HG03521 (cell line): Measurements from ENCODE around the gene TMPRSS7.
"Not testable (repeated sequence)": the region's sequence is repeated elsewhere in the genome, so short reads cannot be mapped to it uniquely, and the experiment has no call there.

Experiments
- ATAC-seq: cut with Tn5 transposase; IDR thresholded peaks from one replicate; pipeline ENCODE4 v1.9.1; 2021; ENCODE audit warnings: mild to moderate bottlenecking, moderate library complexity; ENCODE audit not compliant: unreplicated experiment

TMPRSS7 gene

DNA sequence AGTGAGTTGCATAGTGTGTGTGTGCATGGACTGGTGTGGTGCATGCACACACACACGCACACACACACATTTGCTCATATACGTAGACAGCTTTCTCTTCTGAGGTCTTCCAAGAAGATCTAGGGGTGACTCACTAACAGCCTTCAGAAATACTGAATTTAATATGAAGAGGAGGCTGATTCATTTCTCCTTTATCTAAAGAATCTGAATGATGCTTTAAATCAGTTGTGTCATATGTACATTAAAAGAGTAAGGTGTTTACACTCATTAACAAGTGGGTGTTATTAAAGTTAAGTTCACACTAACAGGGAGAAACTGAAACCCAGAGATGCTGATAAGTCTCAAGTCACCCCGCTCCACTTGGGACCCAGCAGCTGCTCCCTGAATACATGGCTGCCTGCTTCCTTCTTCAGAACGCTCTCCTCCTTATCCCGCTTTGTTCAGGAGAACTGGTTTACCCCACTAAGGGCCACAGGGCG lies 22.0 kb downstream of the TMPRSS7 start:
- no peak for ATAC-seq

DNA sequence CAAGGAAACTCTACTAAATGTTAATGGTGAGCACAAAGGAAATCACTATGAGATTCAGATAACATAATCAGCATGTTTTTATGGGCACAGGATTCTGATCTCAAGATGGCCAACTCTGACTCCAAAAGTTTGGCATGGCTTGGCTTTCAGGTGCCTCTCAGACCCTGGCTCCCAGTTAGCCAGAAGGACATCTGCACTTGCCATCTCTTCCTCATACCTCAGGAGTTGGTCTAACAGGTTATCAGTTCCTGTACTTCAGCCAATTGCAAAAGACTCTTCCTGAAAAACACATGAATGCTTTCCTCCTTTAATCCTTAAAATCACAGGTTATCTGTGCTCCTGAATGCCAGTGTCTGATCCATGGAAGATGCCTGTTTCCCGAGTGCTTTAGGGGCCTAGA lies 25.0 kb downstream of the TMPRSS7 start:
- ATAC-seq, result no peak

DNA sequence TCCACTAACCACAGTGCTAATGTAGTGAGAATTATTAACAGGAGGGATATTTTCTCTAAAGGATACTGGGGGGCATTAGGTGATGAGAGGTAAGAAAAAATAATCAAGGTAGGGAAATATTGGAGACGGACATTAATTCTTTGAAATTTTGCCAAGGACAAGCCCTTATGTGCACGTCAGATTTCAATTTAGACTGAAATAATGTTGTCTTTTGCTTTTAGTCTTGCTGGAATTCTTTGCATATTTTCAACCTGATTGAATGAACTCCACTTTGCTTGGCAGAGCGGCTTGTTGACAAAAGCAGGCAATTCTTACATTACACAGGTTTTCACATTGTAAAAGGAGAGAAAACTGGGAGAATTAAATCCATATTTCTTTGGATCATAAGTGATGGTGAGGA lies 26.6 kb downstream of the TMPRSS7 start:
- ATAC-seq, result no peak

DNA sequence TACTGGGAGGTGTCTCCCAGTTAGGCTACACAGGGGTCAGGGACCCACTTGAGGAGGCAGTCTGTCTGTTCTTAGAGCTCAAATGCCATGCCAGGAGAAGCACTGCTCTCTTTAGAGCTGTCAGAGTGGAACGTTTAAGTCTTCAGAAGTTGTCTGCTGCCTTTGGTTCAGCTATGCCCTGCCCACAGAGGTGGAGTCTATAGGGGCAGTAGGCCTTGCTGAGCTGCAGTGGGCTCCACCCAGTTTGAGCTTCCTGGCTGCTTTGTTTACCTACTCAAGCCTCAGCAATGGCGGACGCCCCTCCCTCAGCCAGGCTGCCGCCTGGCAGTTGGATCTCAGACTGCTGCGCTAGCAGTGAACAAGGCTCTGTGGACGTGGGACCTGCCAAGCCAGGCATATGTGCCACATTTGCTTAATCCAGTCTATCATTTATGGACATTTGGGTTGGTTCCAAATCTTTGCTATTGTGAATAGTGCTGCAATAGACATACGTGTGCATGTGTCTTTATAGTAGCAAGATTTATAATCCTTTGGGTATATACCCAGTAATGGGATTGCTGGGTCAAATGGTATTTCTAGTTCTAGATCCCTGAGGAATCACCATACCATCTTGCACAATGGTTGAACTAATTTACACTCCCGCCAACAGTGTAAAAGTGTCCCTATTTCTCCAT lies 38.0 kb downstream of the TMPRSS7 start:
- ATAC-seq, result not testable (repeated sequence)

DNA sequence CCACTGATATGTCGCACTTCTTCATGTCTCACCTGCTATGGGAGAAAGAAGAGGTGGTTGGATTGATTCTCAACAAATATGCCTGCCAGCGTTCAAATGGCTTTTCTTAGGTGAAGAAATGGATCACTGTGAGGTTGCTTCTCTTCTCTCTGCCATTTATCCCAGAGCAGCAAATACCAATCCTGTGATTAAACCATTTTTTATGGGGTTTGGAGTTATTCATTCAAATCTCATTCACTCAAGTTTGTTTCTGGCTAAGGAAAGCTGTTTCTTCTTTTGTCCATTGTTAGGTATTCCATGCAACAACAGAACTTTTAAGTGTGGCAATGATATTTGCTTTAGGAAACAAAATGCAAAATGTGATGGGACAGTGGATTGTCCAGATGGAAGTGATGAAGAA lies 39.5 kb downstream of the TMPRSS7 start:
- ATAC-seq, result no peak

DNA sequence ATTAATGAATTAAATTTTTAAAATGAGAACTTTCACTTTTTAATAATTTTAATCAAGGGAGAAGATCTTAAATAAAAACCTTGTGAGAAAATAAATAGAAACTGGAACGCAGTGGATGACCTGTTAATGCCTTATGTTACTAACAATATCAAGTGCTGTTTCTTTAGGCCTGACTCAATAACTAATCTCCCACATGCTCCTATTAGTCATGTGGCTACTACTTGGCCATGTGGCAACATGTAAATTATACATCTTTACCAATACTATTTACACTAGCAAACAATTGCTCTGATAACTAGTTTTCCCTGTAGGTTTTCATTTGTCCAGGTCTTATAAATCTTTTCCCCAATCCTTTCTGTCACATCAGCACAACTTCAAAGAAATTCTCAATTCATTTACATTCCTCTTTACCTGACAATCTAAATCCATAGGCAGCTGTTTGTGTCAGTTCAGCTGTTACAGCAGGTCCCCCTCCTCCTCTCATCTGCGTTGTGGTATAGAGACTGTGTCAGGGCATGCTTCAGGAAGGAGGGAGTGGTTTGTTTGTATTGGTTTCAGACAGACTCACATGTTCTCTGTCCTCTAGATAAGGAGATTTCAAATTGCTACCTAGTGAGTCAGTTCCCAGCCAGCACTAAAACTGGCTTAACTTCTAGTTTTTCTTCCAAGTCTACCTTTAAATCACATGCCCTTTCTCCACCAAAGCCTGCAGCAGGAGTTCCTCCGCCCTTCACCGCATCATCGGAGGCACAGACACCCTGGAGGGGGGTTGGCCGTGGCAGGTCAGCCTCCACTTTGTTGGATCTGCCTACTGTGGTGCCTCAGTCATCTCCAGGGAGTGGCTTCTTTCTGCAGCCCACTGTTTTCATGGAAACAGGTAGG lies 40.3 kb downstream of the TMPRSS7 start:
- peak; percentile 92 for ATAC-seq

DNA sequence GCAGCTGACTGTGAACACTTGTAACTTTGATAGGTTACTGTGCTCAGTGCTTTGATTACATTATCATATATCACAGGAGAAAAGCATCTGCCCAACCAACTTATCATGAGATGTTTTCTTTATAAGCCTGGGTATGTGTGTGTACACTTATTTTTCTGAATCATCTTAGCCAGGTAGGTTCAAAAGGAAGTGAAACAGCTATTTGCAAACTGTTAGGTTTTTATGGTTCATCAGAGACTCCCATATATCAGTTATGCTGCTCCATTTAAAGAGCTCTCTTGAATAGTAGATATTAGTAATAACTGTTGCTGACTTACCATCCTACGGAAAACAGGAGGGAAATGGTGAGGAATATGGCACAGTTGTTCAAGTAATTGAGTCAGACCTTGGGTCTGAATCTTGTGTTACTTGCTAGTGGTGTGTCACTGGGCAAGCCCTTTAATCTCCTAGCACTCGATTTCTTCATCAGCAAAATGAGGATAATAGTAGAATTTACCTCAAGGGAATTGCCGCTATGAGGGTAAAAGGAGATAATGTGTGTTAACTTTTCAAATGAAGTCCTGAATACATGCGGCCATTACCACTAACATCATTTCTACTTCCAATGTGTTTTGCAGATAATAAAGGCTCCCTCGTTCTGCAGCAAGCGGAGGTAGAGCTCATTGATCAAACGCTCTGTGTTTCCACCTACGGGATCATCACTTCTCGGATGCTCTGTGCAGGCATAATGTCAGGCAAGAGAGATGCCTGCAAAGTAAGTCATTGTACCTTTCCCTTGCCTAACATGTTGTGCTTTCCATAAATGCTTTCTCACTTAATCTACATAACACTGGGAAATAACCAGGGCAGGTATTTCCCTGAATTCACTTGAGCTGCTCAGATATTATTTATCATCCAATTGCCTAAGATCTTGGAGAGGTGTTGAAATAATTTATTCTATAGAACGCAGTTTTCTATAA lies 43.9 kb downstream of the TMPRSS7 start:
- no peak for ATAC-seq

DNA sequence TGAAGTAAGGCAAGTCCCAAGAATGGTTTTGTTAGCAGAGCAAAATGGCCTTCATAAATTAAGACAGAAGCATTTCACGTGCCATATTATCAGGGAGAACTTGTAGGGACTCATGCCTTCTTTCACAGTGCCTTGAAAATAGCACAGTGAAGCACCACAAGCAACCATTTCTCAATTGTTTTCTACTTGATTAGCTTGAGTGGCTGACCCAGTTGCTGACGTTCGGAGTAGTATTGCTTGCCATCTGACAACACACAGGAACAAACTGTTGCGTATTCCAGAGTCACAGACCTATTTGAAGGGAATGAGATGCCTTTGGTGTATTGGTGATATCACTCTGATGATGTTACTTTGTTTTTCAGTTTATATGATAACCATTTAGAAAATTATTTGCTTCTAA lies 48.7 kb downstream of the TMPRSS7 start:
- no peak for ATAC-seq

DNA sequence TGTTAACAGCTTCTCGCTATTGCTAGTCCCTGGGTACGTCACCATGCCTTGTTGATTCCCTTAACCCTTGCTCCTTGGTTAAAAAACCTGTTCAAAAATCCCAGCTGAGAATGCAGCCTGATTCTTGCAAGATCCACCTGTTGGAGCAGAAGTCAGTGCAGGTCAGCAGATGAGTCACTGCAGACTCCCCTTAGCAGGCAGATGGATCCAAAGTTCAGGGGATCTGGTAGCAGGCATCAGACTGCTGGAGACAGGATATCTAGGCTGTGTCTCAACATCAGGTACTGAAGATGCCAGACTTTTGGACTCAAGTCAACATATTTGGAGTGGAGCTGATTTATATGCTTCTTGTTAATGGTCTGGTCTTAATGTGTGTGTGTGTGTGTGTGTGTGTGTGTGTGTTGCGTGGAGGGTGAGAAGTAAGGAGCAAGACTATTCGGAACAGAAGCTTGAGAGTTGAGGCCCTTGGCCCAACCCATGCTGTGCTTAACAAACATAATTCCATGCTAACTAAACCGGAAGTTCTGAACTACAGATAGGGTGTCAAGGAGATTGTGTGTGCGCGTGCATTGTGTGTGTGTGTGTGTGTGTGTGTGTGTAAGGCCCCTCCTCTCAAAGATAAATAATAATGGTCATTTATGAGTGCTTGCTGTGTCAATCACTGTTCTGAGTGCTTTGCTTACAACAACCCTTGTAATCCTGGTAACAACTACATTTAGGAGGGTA lies 50.6 kb downstream of the TMPRSS7 start:
- ATAC-seq, result no peak

DNA sequence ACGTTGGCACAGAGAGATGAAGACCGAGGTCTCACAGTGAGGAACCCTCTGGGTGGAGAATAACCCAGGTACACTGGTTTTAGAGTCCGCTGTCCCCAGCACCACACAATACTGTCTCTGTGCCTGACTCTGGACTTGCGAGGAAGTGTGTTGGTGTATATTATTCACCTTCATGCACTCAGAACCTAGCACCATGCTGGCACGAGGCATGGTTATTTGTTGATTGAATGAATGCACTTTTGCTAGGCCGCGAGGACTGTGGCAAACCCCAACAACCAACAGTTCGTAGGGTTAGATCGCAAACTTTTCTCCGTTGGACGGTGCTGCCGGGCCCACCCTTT lies 51.2 kb downstream of the TMPRSS7 start:
- ATAC-seq, result no peak

DNA sequence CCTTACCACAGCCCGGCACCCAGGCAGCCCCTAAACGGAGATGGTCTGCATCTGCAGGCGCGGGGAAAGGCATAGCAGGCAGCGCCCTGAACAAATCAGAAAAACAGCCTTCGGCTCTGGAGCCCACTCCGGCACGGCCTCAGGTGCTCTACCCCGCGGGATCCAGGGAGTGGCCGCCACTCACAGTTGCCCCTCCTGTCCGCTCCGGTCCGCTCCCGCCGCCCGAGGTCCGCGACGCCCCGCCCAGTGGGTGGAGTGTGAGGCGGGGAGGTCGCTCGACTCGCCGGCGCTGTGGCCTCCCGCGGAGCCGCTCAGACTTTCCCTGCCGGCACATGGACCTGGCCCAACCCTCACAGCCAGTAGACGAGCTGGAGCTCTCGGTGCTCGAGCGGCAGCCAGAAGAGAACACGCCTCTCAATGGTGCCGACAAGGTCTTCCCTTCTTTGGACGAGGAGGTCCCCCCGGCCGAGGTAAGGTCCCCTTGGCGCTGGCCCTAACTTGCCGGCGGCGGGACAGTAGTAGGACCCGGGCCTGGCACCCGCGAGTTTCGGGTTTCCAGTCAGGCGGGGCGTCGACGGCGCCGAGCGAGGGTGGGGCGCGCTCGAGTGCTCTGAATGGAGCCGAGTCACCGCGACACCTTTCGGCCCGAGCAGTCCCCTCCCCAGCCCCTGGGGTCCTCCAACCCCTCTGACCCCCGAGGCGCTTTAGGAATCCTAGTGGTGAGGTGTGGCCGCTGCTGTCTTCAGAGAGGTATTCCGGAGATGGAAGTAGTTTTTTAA lies 51.7 kb downstream of the TMPRSS7 start, which contains the start of gene C3orf52:
Gene C3orf52, plus strand, starts transcription at position 314 of the 779 bp plus-strand sequence. Its CDS starts 19 bp downstream, at position 333.
- peak; percentile 75 for ATAC-seq

DNA sequence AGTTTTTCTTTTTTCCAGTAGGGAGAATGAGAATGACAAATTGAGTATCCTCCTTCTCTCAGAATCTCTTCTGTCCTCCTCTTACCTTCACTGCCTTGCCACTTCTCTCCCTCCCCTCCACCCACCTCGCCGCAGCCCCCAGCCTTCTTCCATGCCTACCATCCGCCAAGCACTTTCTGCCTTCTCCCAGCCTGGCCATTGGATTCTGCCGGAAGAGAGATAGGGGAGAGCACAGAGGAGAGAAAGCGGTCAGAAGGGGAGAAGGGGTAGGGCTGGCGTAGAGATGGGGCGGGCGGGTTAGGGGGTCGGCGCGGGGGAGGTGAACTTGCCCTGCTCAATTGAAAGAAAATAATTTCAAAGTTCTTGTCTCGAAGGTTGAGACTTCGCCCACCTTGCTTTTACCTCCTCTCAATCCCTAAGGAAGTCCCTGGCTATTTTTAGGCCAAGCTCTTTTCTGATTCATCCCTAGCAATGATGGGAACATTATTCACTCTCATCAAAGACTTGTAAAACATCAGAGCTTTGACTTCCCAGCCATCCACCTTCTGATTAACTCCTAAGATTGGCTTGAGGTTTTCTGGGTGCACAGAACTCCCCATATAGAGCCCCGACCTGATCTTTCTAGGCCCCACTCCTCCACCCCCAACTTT lies 52.5 kb downstream of the TMPRSS7 start:
- ATAC-seq, result no peak

DNA sequence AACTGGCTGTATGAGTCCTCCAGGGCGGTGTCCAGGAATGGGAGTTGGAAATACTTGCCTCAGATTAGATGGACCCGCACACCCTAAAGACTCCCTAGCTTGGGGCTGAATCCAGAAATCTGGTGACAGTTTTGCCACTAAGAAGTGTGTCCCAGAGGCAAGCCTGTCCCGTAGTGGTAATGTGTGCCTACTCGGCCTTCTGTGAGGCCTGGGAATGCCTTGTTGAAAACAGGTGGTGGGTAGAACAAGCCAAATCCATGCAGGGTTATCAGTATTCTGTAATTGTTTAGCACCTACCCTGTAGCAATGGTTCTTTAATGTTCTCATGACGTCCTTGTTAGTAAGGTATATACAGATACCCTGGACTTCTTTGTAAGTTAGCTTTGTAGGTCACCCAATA lies 53.2 kb downstream of the TMPRSS7 start:
- no peak for ATAC-seq

DNA sequence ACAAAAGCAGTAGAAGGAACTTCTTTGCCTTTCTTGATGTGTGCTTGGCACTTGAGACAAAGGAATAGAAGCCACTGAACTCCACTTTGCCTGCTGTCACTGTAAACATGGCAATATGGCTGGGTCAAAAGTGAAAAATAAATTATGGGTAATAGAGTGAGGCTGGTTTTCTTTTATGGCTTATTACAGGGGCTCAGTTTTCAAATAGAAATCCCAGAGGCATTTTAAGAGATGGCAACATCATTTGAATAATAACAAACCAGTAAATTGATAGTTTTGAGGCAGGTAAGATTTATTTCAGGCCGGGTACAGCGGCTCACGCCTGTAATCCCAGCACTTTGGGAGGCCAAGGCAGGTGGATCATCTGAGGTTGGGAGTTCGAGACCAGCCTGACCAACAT lies 54.4 kb downstream of the TMPRSS7 start:
- ATAC-seq, result no peak

DNA sequence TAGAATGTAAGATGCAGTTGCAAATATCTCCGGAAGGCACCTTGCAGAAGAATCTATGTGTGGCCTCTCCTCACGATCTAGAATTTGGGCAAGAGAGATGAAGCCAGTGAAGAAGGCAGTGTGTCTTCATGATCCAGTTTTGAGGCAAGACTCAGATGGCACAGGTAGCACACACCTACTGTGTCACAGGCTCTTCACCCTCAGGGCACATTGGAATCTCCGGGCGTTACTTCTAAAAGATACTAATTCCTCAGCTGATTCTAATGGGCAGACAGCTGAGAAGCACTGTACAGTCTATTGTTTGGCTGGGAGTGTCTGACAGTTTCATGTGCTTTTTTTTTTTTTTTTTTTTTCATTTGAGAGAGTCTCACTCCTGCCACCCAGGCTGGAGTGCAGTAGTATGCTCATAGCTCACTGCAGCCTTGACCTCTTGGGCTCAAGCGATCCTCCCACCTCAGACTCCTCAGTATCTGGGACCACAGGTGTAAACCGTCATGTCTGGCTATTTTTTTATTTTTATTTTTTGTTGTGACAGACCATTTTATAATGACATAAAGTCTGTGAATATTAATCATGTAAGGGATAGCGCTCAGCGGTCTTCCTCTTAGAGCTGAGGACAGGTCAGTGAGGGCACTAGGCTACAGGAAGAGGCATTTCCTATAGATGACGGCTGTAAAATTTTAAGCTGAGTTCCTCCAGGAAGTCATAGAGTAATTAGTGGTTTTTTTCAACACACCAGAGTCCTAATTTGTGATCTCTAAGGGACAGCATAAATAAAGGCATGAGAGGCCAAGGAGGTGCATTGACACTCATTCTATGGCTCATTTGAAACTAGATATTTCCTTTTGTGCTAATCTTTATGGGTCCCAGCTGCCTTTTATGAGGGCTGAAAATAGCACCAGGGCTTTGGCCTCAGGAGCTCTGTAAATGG lies 55.7 kb downstream of the TMPRSS7 start:
- ATAC-seq, result no peak

DNA sequence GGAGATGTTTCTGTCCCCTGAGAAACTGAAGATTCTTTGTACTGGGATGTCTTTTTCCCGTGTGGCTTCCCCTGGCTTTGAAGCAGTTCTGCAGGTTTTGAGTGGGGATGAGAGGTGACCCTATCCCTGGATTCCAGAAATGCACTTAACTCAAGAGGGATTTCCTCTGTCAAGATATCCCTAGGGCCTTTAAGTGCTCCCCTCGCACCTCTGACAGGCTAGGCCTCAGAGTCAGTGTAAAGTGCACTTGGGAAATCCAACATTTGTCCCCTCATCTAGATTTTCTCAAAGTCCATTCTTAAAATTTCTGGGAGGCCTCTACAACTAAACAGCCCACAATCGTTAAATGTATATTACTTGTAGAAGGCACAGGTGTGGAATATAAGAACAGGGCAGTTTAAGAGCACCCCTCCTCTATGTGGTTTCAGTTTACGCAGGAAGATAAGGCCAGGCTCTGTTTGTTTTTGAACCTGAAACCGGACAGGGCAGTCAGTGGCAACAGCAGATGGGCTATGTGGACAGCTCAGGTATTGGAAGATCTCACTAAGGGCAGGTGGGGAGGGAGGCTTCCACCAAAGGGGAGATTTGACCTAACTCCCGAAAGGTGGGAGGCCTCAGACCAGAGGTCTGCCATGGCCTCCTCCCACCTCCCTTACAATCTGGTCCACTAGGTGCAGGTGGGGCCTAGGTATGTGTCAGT lies 56.5 kb downstream of the TMPRSS7 start:
- ATAC-seq, result no peak

DNA sequence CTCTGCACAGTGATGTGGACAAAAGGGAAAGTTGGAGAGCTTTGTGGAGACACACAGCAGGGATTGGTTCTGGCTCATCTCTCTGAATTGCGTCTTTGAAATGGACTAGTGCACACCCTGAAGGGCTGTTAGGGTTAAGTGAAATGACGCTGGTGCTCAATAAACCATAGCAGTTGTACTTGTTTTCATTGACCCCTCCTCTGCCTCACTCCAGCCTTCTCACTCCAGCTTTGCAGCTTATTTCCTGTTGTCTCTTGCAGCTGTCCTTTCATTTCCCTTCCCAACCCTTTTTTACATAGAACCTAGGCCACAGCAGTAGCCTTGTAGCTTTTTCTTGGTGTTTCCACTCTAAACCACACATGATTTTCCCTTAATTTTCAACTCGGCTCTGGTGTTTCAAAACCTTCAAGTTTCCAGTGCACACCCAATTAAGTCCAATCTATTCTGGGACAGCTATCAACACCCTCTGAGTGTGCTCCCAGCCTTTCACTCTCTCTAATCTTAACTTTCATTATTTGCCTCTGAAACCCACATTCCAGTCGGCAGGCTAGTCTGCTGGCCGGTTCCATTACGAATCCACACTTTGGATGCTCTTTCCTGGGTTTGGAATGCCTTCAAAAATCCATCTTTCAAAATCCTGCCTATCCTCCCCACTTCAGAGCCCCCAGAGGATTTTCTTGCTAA lies 58.1 kb downstream of the TMPRSS7 start:
- ATAC-seq, result no peak
